Measurements from ENCODE around the gene DLGAP5.

Gene DLGAP5

DNA sequence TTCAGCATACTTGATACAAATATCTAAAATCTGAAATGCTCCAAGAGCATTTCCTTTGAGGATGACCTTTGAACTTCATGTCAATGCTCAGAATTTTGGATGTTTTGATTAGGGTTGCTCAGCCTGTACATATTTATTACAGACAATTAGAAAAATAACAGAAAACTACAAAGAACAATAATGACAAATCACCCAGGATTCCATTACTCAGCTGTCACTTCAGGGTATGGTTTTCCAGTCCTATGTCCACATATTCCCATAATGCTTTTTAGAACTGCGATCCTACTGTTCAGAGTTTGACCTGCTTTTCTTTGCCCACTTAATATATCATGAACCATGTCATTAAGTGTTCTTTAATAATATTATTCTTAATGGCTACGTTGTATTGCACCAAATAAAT is 11.4 kb downstream of the DLGAP5 start:
- no peak for DNase-seq

DNA sequence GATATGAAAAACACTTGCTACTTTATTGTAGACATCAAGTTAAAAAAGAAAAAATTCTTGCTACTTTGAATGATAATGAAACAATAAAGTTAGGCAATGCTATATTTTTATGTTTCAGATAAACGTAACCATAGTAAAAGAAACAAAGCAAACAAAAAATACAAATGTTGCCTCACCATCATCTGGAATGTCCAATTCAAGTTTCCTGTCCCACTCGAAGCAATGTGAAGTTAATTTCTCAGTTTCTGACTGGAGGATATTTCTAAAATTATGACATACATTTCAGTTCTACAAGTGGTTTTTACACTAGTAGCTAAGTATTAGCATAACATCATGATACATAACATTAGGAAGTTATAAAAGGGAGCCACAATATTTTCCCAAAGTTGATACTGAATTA is 20.9 kb downstream of the DLGAP5 start:
- DNase-seq, result no peak

DNA sequence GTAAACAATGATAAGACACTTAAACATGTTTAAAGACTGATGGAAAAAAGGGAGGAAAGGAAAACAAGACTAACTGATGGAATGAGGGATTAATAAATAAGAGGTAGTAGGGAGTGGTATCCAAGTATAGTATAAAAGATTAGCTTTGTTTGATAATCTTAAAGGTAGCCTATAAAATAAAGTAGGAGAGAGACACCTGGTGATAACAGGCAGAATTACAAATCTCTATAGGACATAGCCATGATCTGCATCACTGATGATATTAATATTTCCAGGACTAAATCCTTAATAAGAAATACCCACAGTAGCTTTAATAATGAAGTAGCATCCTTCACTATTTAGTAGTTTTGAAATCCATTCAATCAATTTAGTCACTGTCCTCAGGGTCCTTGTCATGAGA is 30.4 kb downstream of the DLGAP5 start:
- DNase-seq, result peak; percentile 61

DNA sequence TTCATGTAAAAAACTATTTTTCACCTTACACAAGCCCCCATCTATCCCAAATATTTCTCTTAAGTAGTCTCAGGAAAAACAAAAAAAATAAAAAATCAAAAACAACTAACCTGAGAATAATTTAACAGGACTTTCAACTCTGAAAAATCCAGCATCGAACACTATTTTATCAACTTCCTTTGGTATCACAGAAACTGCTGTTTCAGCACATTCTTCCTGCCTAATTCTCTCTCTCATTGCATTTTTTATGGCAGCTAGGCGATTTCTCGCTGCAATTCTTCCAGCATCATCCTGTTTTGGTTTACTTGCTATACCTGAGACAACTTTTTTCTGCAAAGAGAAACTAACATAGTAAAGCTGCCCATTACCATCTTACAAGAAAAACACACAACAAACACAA is 33.0 kb downstream of the DLGAP5 start:
- no peak for DNase-seq

DNA sequence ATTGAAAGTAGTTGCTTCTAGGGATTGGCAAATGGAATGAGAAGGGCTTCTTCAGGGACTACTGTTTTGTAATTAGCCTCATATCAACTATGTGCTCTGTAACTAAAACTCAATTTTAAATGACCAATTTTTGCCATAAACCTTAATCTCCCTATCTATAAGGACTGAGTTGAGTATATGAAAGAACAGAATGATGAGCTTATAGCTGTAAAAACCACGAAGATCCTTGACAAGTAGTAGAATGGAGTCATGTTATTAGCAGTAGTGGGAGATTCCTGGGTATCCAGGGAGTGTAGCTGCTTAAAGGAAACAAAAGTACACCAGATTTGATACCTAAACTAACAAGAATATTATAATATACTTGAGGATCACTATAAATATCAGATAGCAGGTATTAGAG is 34.3 kb downstream of the DLGAP5 start:
- no peak for DNase-seq

DNA sequence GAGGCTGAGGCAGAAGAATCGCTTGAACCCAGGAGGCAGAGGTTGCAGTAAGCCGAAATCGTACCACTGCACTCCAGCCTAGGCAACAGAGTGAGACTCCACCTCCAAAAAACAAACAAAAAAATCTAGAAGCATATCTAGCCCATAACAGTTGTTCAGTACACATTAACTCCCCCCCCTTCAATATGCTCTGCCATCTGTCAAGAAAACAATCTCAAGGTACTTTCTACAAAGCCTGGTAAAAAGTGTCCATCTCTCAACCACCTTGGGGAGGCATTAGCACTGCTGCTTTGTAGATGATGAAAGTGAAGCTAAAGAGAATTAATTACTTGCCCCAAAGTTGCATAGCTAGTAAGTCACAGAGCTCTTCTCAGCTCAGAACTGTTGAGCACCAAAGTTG is 37.4 kb downstream of the DLGAP5 start:
- peak; percentile 30 for DNase-seq

DNA sequence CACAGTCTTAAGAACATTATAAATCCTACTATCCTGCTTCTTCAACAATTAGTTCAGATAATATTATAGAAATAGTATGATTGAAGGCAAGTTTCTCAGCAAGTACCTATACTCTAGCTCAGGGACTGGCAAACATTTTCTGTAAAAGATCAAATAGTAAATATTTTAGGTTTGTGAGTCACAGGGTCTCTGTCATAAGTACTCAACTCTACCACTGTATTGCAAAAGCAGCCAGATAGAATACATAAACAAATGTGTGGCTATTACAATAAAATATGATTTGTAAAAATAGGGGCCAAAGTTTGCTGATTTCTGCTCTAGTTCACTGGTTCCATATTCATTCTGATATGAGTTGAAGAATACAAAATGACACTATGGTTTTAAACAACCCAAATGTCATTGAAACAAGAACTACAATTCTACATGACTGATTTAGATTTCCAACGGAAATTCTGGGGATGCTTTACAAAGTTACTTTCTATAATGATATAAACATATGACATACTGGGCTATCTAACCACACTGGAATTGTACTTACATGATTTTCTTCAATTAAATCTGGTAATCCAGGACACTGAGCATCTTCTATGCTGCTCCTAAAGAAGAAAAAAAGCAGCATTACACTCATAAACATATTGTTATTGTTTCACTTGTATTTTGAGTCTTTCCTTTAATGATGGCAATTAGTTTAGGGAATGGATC is 39.2 kb downstream of the DLGAP5 start:
- DNase-seq, result no peak

DNA sequence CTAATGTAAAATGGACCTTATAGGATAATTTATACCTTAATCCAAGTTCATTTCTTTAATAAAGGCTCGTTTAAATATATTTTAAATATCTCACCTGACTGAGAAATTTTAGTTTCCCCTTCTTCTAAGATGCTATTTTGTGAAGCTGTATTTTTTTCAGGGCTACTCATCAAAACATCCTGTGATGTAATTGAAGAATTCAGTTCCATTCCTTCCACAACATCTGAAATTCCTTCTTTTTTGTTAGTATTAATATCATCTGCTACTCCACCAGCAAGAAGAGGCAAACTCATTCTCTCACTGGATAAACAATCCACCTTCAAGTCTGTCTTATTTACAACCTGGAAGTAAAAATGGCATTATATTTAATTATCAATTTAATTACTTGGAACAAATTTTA is 39.8 kb downstream of the DLGAP5 start:
- no peak for DNase-seq

DNA sequence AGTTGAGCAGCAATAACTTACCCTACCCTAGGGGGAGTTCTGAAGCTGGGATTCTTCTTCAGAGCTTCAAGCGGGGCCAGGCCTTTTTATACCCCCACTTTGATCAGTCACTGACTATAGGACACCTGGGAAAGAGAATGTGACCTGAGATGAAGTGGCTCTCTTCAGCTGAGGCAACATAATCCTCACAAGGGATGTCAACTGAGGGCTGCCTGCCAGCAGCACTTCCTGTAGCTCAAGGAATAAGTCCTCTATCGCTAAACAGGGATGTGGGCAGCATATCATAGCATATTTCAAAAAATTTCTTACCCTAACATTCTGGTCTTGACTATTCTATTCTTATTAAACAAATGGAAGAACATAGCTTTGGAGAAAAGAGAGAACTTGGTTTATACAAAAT is 45.0 kb downstream of the DLGAP5 start:
- DNase-seq, result no peak

DNA sequence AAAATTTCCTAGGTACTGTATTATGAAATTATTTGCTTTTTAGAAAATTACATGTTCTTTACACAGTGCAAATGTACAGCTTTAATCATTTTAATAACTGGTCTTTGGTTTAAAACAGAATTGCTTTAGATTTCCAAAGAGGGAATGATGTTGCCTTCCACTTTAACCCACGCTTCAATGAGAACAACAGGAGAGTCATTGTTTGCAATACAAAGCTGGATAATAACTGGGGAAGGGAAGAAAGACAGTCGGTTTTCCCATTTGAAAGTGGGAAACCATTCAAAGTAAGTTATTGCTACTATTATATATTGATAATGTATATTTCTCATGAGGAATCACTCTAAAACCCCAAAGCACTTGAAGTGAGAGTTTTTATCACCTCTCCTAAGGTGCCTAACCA is 48.9 kb downstream of the DLGAP5 start:
- DNase-seq, result no peak

DNA sequence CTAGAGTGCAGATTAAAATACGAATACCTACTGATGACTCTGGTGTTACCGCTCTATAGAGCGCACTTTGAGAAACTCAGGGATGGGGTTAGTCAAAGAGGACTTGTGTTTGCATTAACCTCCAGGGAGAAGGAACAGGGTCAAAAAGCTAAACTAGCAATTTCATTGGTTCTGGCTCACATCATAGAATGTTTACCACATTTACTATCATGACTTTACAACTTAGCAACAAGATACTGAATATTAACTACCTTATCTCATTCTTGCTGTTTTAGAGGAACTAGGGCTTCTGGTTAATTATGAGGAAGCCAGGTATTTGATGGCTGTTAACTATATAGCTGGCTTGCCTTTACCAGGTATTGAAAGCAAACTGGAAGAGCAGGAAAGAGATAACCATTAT is 49.6 kb downstream of the DLGAP5 start:
- DNase-seq, result no peak

DNA sequence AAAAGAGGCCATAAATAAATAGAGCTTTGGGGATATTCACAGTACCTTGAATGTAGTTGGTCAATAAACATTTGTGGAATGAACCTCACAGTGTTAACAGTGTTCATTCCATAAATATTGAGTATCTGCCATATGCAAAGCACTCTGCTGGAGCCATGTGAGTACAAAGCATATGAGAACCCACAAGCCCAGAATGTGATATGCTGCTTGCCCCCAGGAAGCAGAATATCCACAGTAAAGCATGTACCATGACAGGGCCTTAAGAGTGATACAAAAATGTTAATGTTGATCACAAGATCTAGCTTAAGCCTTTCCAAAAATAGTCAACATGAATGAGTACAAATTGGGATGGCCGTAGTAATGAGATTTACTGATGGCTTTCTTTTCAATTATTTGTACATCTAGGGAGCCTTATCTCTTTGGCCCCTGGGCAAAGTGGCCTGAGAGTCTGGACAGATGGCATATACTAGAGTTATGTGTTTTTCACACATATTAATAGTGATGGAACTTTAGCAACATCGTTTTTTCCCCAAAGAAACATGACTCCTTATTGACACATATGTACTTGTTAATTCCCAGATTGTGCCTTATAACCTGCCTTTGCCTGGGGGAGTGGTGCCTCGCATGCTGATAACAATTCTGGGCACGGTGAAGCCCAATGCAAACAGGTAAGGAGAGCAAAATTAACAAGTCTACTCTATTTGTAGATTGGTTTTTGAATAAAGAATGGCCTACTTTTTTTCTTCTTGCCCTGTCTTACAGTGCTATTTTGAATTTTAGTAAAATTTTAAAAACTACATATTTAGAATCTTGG is 51.5 kb downstream of the DLGAP5 start:
- no peak for DNase-seq

DNA sequence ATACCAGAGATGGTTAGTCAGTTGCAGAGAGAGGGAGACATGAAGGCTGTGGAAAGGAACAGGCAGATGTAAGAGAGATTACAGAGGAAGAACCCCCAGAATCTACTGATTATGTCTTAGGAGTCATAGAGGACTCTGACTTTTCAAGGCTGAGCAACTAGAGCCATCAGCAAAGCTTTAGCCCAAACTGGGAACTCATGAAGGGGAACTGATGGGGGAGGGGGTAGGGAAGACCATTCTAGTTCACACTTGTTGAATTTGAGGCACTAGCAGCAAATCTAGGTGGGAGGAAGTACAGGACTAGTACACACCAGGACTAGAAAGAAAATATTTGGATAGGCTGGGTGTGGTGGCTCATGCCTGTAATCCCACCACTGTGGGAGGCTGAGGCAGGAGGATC is 52.2 kb downstream of the DLGAP5 start:
- DNase-seq, result no peak

DNA sequence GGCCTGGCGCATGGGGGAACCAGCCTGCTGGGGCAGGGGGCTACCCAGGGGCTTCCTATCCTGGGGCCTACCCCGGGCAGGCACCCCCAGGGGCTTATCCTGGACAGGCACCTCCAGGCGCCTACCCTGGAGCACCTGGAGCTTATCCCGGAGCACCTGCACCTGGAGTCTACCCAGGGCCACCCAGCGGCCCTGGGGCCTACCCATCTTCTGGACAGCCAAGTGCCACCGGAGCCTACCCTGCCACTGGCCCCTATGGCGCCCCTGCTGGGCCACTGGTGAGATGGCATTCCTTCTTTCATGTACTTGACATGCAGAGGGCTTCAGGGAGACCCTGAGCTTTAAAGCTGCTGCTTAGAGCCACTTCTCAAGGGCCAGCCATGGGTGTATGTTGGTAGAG is 53.3 kb downstream of the DLGAP5 start:
- DNase-seq, result no peak

DNA sequence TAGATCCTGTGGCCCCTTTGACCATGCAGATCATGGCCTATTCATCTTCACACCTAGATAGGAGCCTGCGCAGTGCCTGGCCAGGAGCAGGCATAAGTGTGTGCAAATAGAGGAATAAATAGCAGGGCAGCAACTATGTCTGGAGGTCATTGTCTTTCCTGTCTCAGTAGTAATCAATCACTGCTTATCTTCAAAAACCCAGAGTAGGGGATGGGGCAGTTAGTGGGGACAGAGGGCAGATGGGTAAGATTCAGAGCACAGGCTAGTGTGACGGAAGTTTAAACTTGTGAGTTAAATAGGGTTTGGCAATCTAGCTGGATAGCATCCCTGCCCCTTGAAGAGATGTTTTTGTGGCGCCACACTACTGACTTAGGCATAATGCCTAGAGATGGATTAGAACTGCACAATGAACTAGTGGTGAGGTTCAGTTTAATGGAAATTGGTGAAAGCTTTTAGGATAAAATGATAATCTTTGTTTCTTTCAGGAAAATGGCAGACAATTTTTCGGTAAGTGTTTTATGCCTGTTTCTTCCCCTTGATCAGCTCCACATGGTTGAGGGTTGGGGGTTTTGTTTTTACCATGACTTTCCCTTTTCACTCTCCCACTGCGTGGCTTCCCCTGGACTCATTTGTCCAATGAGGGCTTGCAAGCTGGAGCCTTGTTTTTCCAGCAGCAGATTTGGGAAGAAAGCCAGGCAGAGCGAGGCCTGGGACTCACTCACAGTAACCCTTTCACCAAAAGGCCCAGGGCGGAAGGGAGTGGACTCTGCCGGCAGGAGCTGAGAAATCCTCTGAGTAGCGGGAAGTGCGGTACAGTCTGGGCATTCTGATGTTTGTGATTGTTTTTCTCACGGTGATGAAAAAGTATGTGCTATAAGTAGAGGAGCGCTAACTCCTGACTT is 54.2 kb downstream of the DLGAP5 start:
- DNase-seq, result no peak

DNA sequence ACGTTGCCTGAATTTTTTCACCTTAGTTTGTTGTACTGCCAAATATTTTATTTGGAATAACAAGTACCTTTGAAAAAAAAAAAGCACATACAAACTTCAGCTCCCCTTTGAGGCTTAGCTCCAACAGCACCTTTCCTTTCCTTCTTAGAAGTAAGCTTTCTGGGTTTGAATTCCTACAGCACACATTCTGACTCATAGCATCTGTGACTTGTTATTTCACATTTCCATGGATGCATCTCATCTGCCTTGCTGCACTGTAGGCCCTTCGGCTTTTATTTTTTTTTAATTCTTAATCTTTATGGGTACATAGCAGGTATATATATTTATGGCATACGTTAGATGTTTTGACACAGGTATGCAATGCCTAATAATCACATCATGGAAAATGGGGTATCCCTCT is 55.1 kb downstream of the DLGAP5 start:
- no peak for DNase-seq

DNA sequence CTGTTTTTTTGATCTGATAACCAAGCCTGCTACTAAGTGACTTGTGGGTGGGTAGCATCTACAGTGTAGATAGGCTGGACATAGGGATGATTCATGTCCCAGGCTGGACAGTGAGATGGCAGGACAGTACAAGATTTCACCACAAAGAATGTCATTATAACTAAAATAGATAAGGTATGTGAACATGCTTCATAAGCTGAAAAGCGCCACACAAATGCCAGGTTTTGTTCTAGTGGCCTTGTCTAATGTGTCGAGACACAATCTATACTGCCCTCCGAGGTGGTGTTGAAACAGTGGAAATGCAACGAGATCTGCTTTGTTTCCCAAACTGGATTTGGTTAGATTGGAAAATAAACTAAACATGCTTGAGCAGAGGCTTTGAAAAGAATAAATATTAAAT is 58.0 kb downstream of the DLGAP5 start:
- DNase-seq, result no peak

DNA sequence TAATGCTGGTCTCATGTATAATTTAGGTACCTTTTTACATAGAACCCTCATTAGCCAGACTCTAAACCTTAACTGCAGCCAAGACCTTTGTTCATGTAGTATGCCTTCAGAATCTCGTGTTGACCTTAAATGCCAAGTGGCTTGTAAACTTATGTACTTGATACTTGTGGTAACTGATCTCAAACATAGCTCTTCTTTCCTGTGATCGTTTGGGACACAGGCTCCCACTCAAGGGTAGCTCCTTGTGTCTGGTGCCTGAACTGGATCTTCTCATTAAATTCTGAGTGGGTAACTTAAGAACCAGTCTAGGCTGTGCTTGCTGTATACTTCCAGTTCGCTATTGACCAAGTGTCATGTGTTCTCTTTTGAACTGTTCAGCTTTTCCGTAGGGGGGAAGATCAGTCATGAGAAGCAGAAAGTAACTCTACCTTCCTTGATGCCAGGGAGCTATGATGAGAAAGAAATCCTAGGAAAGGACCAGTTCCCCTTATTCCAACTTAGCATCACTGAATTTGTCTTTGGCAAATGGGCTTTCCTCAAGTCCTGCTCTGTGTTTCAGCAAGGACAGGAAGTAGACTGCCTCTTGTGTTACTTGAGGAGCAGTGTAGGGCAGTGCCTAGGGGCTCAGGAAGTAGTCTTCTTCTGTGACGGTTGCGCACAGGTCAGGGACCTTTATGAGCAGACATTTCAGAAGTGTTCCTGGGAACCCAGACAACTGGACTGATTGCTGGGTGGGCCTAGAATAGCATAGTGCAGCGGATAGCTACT is 59.8 kb downstream of the DLGAP5 start:
- DNase-seq, result no peak

DNA sequence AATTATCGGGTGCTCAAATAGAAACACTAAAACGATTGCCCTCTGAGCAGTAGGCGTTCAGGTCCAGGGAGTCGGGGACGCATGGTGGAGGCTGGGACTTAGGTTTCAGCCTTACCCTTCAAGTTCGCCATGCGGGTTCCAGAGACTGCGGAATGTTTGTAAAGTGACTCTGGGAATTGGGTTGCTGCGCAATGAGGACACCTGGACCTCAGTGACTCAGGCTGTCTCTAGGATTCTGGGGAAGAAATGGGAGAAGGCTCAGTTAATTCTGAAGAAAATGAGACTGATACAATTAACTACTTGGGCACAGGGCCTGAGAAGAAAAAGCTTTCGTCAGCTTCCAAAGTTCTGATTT is 61.2 kb downstream of the DLGAP5 start:
- no peak for DNase-seq

DNA sequence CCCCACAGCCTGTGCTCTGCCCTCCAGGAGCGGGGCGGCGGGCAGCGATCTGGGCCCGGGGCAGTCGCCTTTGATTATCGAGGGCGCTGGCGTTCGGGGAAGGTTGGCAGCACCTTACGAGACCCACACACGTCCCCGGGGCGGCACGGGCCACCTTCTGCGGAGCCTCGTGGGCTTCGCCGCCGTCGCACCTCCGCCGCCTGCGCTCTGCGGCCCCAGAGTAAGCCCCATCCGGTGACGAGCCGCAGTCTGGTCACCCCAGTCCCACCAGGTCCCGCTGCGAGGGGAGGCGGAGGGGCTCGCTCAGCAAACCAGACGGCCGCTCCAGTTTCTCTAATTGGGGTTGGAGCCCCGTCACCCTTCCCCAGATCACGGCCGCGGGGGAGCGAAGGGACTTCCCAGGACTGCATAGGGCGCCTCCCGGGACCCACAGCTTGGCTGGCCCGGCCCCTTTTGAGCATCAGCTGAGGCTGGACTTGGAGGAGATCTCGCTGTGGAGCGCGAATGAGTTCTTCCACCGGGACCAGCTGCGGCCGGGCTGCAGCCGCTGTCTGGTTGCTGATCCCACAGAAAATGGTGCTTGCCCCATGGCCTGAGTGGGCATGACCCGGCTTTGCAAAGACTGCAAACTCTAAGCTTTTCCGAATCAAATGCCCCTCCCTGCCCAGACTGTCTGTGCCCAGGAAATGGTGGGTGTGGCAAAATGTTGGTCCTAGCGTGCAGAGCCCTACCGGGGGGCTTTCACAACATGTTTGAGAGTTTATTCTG is 61.8 kb downstream of the DLGAP5 start:
- no peak for DNase-seq

DNA sequence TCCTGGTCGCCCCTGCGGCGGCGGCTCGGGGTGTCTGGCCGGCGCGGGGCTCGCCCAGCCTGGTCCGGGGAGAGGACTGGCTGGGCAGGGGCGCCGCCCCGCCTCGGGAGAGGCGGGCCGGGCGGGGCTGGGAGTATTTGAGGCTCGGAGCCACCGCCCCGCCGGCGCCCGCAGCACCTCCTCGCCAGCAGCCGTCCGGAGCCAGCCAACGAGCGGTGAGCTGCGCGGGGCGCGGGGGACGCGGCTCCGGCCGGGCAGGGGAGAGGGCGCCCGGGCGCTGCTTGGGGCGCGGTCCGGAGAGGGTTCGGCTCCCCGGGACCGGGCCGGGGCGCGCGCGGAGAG is 62.3 kb downstream of the DLGAP5 start, which contains the start of gene LGALS3:
LGALS3 (plus strand) TSS at position 167 of the 342 bp plus-strand sequence. CDS start 8,122 bp downstream, outside the sequence.
- DNase-seq, result no peak

Measured in NCI-H1694 (cell line).